ENCODE measurements around the gene SLC5A11.

Gene SLC5A11

DNA sequence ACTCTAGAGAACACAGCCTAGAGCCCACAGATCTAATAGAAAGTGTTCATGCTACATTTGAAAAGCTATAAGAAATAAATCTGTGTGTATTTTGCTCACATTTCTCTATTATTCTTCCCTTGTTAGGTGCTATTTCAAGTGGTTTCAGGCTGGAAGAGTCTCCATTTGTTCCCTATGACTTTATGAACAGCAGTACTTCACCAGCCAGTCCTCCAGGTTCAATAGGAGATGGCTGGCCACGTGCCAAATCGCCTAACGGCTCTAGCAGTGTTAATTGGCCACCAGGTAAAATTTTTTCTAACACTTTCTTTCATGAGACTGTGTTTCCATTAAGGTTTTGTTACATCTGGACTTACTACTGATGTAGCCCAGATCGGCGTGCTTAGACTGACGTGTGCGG, 30.7 kb upstream of the SLC5A11 start:
- no peak for TF ChIP-seq CTCF (IDR thresholded peaks at IDR 0.05; ENCODE audit: insufficient read depth, low read depth, low read length, missing control alignments)
- no peak for DNase-seq (ENCODE audit: low read depth)

DNA sequence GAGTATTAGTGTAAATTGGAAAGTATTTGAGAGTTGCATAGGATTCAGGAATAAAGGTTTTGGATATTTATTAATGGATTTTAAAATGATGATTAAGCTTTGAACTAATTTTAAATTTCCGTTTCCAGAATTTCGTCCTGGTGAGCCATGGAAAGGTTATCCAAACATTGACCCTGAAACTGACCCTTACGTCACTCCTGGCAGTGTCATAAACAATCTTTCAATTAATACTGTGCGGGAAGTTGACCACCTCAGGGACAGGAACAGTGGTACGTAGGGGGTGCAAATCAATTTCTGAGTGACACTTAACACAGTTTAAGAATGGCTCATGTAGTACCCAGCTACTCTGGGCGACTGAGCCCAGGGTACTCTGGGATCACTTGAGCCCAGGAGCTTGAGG, 29.1 kb upstream of the SLC5A11 start:
- no peak for DNase-seq (ENCODE audit: low read depth)
- no peak overlapping the region for H3K4me3 ChIP-seq (ENCODE audit: low read length)
- no peak for TF ChIP-seq CTCF (IDR thresholded peaks at IDR 0.05; ENCODE audit: insufficient read depth, low read depth, low read length, missing control alignments)

More for the DNA sequence above, 30.7 kb upstream of the SLC5A11 start:
- no peak overlapping the region for H3K4me3 ChIP-seq (ENCODE audit: low read length)

DNA sequence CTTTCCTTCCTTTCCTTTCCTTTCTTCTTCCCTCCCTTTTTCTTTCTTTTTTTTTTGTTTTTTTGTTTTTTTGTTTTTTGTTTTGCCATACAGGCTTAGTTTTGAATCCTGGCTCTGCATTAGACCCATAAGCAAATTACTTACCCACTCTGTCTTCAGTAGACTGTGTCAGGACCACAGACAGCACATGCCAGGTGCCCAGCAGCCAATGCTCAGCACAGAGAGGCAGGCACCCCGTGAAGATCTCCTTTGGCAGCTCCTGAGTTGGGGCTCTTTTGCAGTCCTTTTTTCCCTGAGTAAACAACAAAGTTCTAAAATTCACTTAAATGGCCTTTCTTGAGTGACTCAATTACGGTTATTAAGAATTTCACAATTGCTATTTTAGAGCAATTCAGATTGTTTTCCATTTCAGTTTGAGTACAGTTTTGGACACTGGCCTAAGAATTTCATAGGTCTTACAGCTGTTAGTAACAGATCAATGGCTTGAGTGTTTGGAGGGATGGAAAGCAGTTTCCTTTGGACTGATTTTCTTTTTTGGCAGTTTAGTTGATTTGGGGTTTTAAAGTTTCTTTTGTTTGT, 26.2 kb upstream of the SLC5A11 start:
- no peak for TF ChIP-seq CTCF (IDR thresholded peaks at IDR 0.05; ENCODE audit: insufficient read depth, low read depth, low read length, missing control alignments)
- no peak for DNase-seq (ENCODE audit: low read depth)
- H3K4me3 ChIP-seq (ENCODE audit: low read length) = no peak overlapping the region

DNA sequence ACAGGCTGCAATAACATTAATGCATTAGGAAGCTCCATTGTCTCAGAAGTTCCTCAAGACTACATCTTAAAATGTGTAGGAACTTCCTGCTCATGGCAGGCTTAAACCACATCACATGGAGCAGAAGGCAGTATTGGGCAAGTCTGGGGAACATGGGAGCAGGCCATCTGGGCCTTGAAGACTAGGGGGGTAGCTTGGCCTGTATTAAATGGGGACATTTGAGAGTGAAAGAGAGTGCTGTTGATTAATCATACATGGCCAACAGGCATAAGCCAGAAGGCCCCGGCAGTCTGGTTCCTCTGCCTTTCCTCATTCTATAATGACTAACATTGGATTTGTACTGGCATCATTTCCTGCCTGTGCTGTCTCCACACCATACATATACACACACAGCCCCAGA, 25.2 kb upstream of the SLC5A11 start:
- TF ChIP-seq CTCF (IDR thresholded peaks at IDR 0.05; ENCODE audit: insufficient read depth, low read depth, low read length, missing control alignments) = no peak
- H3K4me3 ChIP-seq (ENCODE audit: low read length) = no peak overlapping the region
- DNase-seq (ENCODE audit: low read depth) = peak; percentile 80

- no peak for DNase-seq (ENCODE audit: low read depth)
- no peak for TF ChIP-seq CTCF (IDR thresholded peaks at IDR 0.05; ENCODE audit: insufficient read depth, low read depth, low read length, missing control alignments)
- no peak overlapping the region for H3K4me3 ChIP-seq (ENCODE audit: low read length)
Observed at GRCh38 chr16:24821129-24821528, 24.6 kb upstream of the SLC5A11 start.

DNA sequence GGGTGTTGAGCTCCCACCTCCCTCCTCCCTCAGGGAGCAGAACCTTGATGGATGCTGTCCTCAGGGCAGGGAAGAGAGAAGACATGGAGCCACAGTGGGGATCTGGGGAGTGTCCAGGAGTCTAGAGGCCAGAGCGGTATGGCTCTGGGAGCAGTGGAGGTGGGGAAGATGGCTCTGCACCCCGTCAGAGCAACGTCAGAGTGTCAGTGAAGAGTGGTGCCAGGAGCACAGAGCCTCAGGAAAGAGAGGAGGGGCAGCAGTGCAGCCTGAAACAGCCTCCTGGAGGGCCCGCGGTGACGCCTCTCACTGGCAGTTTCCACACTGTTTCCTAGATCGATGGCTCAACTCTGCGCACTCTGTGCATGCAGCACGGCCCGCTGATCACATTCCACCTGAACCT, 23.2 kb upstream of the SLC5A11 start:
- no peak overlapping the region for H3K4me3 ChIP-seq (ENCODE audit: low read length)
- TF ChIP-seq CTCF (IDR thresholded peaks at IDR 0.05; ENCODE audit: insufficient read depth, low read depth, low read length, missing control alignments) = no peak
- DNase-seq (ENCODE audit: low read depth) = no peak

- DNase-seq (ENCODE audit: low read depth) = no peak
- no peak overlapping the region for H3K4me3 ChIP-seq (ENCODE audit: low read length)
- TF ChIP-seq CTCF (IDR thresholded peaks at IDR 0.05; ENCODE audit: insufficient read depth, low read depth, low read length, missing control alignments) = no peak
Observed at GRCh38 chr16:24822974-24823373, 22.8 kb upstream of the SLC5A11 start.
